A673 (cell line): ENCODE results near the gene PTRH2. TPM values are rescaled to one million over a fixed set of nuclear protein-coding genes. Genes with fewer than 3 reads are reported as not detected.
"Not testable (repeated sequence)": the region's sequence is repeated elsewhere in the genome, so short reads cannot be mapped to it uniquely, and the experiment has no call there.

Experiments used
- BruUV-seq: library from RNA; stranded (reverse); fragments of 400-500 nt; replicated peaks from 2 replicates; lab custom pipeline; 2021; lab: Mats Ljungman, UMichigan
- CTCF ChIA-PET: fragments of 300-600 bp; sonication (Branson Sonifier 250); formaldehyde crosslinking; loops from one replicate; lab custom pipeline; 2022; ENCODE audit warnings: antibody characterized with exemption; lab: Charles Lee
- POLR2A ChIA-PET: fragments of 300-600 bp; sonication (Branson Sonifier 250); formaldehyde crosslinking; loops from one replicate; lab custom pipeline; 2022; ENCODE audit warnings: antibody characterized with exemption; ENCODE audit not compliant: low non-redundant PET; lab: Charles Lee
- DNase-seq: peaks from one replicate; pipeline ENCODE4 v3.0.0-alpha.2; 2015; ENCODE audit warnings: low spot score
- H3K27ac ChIP-seq: fragments of 200-600 bp; sonication (generic); 2 replicates; pipeline ENCODE4 v1.5.1; 2016; ENCODE audit warnings: mixed run types, low read depth, mild to moderate bottlenecking, mixed read lengths, antibody characterized with exemption, low read length; ENCODE audit not compliant: poor library complexity, severe bottlenecking
- H3K27me3 ChIP-seq: fragments of 200-600 bp; sonication (generic); replicated peaks from 2 replicates; pipeline ENCODE4 v1.6.1; 2017; ENCODE audit warnings: mixed run types, low read depth, mild to moderate bottlenecking, mixed read lengths, antibody characterized with exemption, low read length; ENCODE audit not compliant: insufficient read depth, poor library complexity
- H3K36me3 ChIP-seq: fragments of 200-600 bp; sonication (generic); 2 replicates; pipeline ENCODE4 v1.6.1; 2016; ENCODE audit warnings: mixed run types, mild to moderate bottlenecking, mixed read lengths, antibody characterized with exemption, low read length; ENCODE audit not compliant: insufficient read depth, poor library complexity, severe bottlenecking
- H3K4me1 ChIP-seq: fragments of 200-600 bp; sonication (generic); 2 replicates; pipeline ENCODE4 v1.6.1; 2017; ENCODE audit warnings: mixed run types, mild to moderate bottlenecking, mixed read lengths, antibody characterized with exemption, low read length; ENCODE audit not compliant: insufficient read depth, poor library complexity, severe bottlenecking
- H3K4me3 ChIP-seq: fragments of 200-600 bp; sonication (generic); 2 replicates; pipeline ENCODE4 v1.5.1; 2016; ENCODE audit warnings: low read depth, mixed run types, mild to moderate bottlenecking, mixed read lengths, low read length; ENCODE audit not compliant: poor library complexity, severe bottlenecking
- H3K9me3 ChIP-seq: fragments of 200-600 bp; sonication (generic); 2 replicates; pipeline ENCODE4 v1.6.1; 2016; ENCODE audit warnings: mixed run types, low read depth, mild to moderate bottlenecking, mixed read lengths, antibody characterized with exemption, low read length; ENCODE audit not compliant: poor library complexity, severe bottlenecking
- CTCF ChIP-seq: fragments of 300-800, 200-600 bp; sonication (generic); conservative IDR thresholded peaks from 2 replicates; pipeline ENCODE4 v1.5.1; 2017; ENCODE audit warnings: low read depth, mild to moderate bottlenecking, antibody characterized with exemption, low read length, moderate library complexity, mixed read lengths
- EZH2 ChIP-seq: fragments of 200-600 bp; sonication (generic); IDR thresholded peaks from 2 replicates; pipeline ENCODE4 v1.6.1; 2017; ENCODE audit warnings: borderline replicate concordance, low read depth, mild to moderate bottlenecking, mixed read lengths, antibody characterized with exemption, low read length; ENCODE audit not compliant: poor library complexity, severe bottlenecking
- intact Hi-C: fragments of 100-400 bp; cut with micrococcal nuclease; formaldehyde crosslinking; loops from one replicate; pipeline ENCODE4 v1.10.0; 2022; ENCODE audit not compliant: unreplicated experiment
- total RNA-seq: library from RNA; stranded (reverse); gene quantifications from 2 replicates; pipeline ENCODE4 v1.2.3, GENCODE V29; 2021

PTRH2 gene
- total RNA-seq, 1 experiment from 2014 or later, result 50.3 TPM

- Histone ChIP-seq H3K4me3 (no peak overlapping the region), H3K27ac (no peak overlapping the region), H3K9me3 (no peaks in the 10 kb centered on the region), H3K36me3 (peaks cover 92% of the 10 kb centered on the region), H3K4me1 (no peaks in the 10 kb centered on the region), H3K27me3 (no peaks in the 10 kb centered on the region)
- POLR2A ChIA-PET, result no interaction called here
- intact Hi-C loops, result no loop called here
- CTCF ChIA-PET, result no interaction called here
- no TSS peak for BruUV-seq
- no peak for DNase-seq
- no peak for TF ChIP-seq CTCF
- no peak for TF ChIP-seq EZH2
These were observed 37.8 kb downstream of the PTRH2 start for GRCh38 chr17:59669411-59669810.

GRCh38 chr17:59668816-59669215 is 38.4 kb downstream of the PTRH2 start:
- no peaks in the 10 kb centered on the region for H3K4me1 ChIP-seq
- no peaks in the 10 kb centered on the region for H3K9me3 ChIP-seq
- no peak overlapping the region for H3K27ac ChIP-seq
- intact Hi-C loops, result no loop called here
- ChIA-PET POLR2A (no interaction called here), CTCF (no interaction called here)
- no peak for TF ChIP-seq EZH2
- no peak for TF ChIP-seq CTCF
- peaks cover 92% of the 10 kb centered on the region for H3K36me3 ChIP-seq
- BruUV-seq, result no TSS peak
- DNase-seq, result peak; percentile 14
- H3K27me3 ChIP-seq, result no peaks in the 10 kb centered on the region
- H3K4me3 ChIP-seq, result no peak overlapping the region

GRCh38 chr17:59666235-59666634 is 41.0 kb downstream of the PTRH2 start:
- ChIA-PET POLR2A (no interaction called here), CTCF (no interaction called here)
- H3K27me3 ChIP-seq, result no peaks in the 10 kb centered on the region
- TF ChIP-seq EZH2 (no peak), CTCF (no peak)
- no peak overlapping the region for H3K27ac ChIP-seq
- DNase-seq, result peak; percentile 36
- H3K9me3 ChIP-seq, result no peaks in the 10 kb centered on the region
- no TSS peak for BruUV-seq
- H3K4me3 ChIP-seq, result no peak overlapping the region
- intact Hi-C loops, result no loop called here
- peaks cover 98% of the 10 kb centered on the region for H3K36me3 ChIP-seq
- no peaks in the 10 kb centered on the region for H3K4me1 ChIP-seq

GRCh38 chr17:59656624-59657023 is 50.6 kb downstream of the PTRH2 start:
- intact Hi-C loops, H3K27ac ChIP-seq, POLR2A ChIA-PET, H3K27me3 ChIP-seq, H3K4me3 ChIP-seq, CTCF ChIA-PET, BruUV-seq, H3K4me1 ChIP-seq: not testable (repeated sequence)
- DNase-seq, result peak; percentile 25
- peaks cover 12% of the 10 kb centered on the region for H3K9me3 ChIP-seq
- H3K36me3 ChIP-seq, result peaks cover 82% of the 10 kb centered on the region
